ENCODE results near the gene C6orf89.

DNA sequence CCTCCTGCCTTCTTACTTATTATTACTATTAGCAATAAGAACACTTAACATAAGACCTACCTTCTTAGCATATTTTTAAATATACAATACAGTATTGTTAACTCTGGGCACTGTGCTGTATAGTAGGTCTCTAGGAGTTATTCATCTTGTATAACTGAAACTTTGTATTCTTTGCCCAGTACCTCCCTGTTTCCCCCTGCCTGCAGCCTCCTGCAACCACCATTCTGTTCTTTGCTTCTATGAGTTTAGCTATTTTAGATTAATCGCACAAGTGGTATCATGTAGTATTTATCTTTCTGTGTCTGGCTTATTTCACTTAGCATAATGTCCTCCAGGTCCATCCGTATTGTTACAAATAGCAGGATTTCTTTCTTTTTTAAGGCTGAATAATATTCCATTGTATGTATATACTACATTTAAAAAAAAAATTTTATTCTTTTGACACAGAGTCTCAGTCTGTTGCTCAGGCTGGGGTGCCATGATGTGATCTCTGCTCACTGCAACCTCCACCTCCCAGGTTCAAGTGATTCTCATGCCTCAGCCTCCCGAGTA lies 4.4 kb downstream of the C6orf89 start:
- TF ChIP-seq TAF1 (IDR thresholded peaks at IDR 0.05; ENCODE audit: borderline replicate concordance, insufficient read depth, low read length) (no peak), POLR2AphosphoS5 (IDR thresholded peaks at IDR 0.05; ENCODE audit: low read depth, low read length) (no peak), SIN3A (IDR thresholded peaks at IDR 0.05; ENCODE audit: borderline replicate concordance, insufficient read depth, low read length) (no peak), FOXP2 (optimal IDR thresholded peaks at IDR 0.05; ENCODE audit: borderline replicate concordance, extremely low read depth, extremely low read length, insufficient read depth) (no peak)
- TF ChIP-seq, protein P1, sequence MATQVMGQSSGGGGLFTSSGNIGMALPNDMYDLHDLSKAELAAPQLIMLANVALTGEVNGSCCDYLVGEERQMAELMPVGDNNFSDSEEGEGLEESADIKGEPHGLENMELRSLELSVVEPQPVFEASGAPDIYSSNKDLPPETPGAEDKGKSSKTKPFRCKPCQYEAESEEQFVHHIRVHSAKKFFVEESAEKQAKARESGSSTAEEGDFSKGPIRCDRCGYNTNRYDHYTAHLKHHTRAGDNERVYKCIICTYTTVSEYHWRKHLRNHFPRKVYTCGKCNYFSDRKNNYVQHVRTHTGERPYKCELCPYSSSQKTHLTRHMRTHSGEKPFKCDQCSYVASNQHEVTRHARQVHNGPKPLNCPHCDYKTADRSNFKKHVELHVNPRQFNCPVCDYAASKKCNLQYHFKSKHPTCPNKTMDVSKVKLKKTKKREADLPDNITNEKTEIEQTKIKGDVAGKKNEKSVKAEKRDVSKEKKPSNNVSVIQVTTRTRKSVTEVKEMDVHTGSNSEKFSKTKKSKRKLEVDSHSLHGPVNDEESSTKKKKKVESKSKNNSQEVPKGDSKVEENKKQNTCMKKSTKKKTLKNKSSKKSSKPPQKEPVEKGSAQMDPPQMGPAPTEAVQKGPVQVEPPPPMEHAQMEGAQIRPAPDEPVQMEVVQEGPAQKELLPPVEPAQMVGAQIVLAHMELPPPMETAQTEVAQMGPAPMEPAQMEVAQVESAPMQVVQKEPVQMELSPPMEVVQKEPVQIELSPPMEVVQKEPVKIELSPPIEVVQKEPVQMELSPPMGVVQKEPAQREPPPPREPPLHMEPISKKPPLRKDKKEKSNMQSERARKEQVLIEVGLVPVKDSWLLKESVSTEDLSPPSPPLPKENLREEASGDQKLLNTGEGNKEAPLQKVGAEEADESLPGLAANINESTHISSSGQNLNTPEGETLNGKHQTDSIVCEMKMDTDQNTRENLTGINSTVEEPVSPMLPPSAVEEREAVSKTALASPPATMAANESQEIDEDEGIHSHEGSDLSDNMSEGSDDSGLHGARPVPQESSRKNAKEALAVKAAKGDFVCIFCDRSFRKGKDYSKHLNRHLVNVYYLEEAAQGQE (IDR thresholded peaks at IDR 0.05; ENCODE audit: insufficient read depth in 1 of 2, low read depth in 2 of 2, low read length in 2 of 2) = no peak
